Measurements from ENCODE around the gene ST6GAL1. TPM values are rescaled to one million over a fixed set of nuclear protein-coding genes. Genes with fewer than 3 reads are reported as not detected.

The ST6GAL1 gene
- total RNA-seq, 2 donors from 2014 or later, result 57.2 to 81.8 TPM

- no peaks in the 10 kb centered on the region for H3K9me3 ChIP-seq
- no peak for DNase-seq
- TF ChIP-seq CTCF (IDR thresholded peaks at IDR 0.05), result no peak
- intact Hi-C loops (cut with DNase I), result no loop called here
- no peaks in the 10 kb centered on the region for H3K36me3 ChIP-seq
- no peak overlapping the region for H3K9ac ChIP-seq (ENCODE audit: low read depth in 2 of 2, low read length in 2 of 2)
- no peaks in the 10 kb centered on the region for H3K27me3 ChIP-seq
- no peak overlapping the region for H3K27ac ChIP-seq
- H3K4me3 ChIP-seq, result no peak overlapping the region
- H3K4me1 ChIP-seq, result no peaks in the 10 kb centered on the region
Measured at GRCh38 chr3:186942168-186942567, 11.8 kb downstream of the ST6GAL1 start.

GRCh38 chr3:186945255-186945823, 15.0 kb downstream of the ST6GAL1 start:
- H3K27ac ChIP-seq, result no peak overlapping the region
- H3K4me3 ChIP-seq, result no peak overlapping the region
- H3K9ac ChIP-seq (ENCODE audit: low read depth in 2 of 2, low read length in 2 of 2), result no peak overlapping the region
- H3K36me3 ChIP-seq, result no peaks in the 10 kb centered on the region
- DNase-seq, result no peak
- no peaks in the 10 kb centered on the region for H3K4me1 ChIP-seq
- no peaks in the 10 kb centered on the region for H3K9me3 ChIP-seq
- TF ChIP-seq CTCF (IDR thresholded peaks at IDR 0.05), result no peak
- intact Hi-C loops (cut with DNase I), result no loop called here
- no peaks in the 10 kb centered on the region for H3K27me3 ChIP-seq

GRCh38 chr3:186946756-186947375, 16.5 kb downstream of the ST6GAL1 start:
- no peaks in the 10 kb centered on the region for H3K9me3 ChIP-seq
- no peak overlapping the region for H3K9ac ChIP-seq (ENCODE audit: low read depth in 2 of 2, low read length in 2 of 2)
- no peaks in the 10 kb centered on the region for H3K4me1 ChIP-seq
- no peaks in the 10 kb centered on the region for H3K36me3 ChIP-seq
- H3K27ac ChIP-seq, result no peak overlapping the region
- H3K4me3 ChIP-seq, result no peak overlapping the region
- intact Hi-C loops (cut with DNase I), result no loop called here
- TF ChIP-seq CTCF (IDR thresholded peaks at IDR 0.05), result no peak
- H3K27me3 ChIP-seq, result no peaks in the 10 kb centered on the region
- no peak for DNase-seq

GRCh38 chr3:186949281-186949982, 19.1 kb downstream of the ST6GAL1 start:
- Histone ChIP-seq H3K36me3 (no peaks in the 10 kb centered on the region), H3K4me1 (no peaks in the 10 kb centered on the region), H3K9me3 (no peaks in the 10 kb centered on the region), H3K27ac (no peak overlapping the region), H3K27me3 (no peaks in the 10 kb centered on the region), H3K4me3 (no peak overlapping the region), H3K9ac (ENCODE audit: low read depth in 2 of 2, low read length in 2 of 2) (no peak overlapping the region)
- no peak for DNase-seq
- intact Hi-C loops (cut with DNase I), result no loop called here
- TF ChIP-seq CTCF (IDR thresholded peaks at IDR 0.05), result no peak

- intact Hi-C loops (cut with DNase I), result no loop called here
- no peak for DNase-seq
- no peak overlapping the region for H3K4me3 ChIP-seq
- H3K27ac ChIP-seq, result no peak overlapping the region
- H3K9ac ChIP-seq (ENCODE audit: low read depth in 2 of 2, low read length in 2 of 2), result no peak overlapping the region
- H3K4me1 ChIP-seq, result no peaks in the 10 kb centered on the region
- H3K36me3 ChIP-seq, result no peaks in the 10 kb centered on the region
- no peak for TF ChIP-seq CTCF (IDR thresholded peaks at IDR 0.05)
- no peaks in the 10 kb centered on the region for H3K9me3 ChIP-seq
- H3K27me3 ChIP-seq, result no peaks in the 10 kb centered on the region
Measured at GRCh38 chr3:186950402-186951093, 20.2 kb downstream of the ST6GAL1 start.

Measured in colonic mucosa (tissue), 4 donors.